Fibroblast of mammary gland (primary cell): ENCODE data around the gene RFT1.

Source experiments
- DNase-seq: peaks from one replicate; pipeline ENCODE4 v3.0.0-alpha.2; 2010; ENCODE audit warnings: low read depth
- H3K4me3 ChIP-seq: 2 replicates; pipeline ENCODE4 v1.5.1; 2011; ENCODE audit warnings: low read depth, mild to moderate bottlenecking, low read length, moderate library complexity; ENCODE audit not compliant: control insufficient read depth
- TF ChIP-seq, protein P1 (sequence below): conservative IDR thresholded peaks from 2 replicates; pipeline ENCODE4 v1.5.1; 2011; ENCODE audit warnings: low read depth, low read length, inconsistent platforms; ENCODE audit not compliant: control insufficient read depth, insufficient read depth

The RFT1 gene

DNA sequence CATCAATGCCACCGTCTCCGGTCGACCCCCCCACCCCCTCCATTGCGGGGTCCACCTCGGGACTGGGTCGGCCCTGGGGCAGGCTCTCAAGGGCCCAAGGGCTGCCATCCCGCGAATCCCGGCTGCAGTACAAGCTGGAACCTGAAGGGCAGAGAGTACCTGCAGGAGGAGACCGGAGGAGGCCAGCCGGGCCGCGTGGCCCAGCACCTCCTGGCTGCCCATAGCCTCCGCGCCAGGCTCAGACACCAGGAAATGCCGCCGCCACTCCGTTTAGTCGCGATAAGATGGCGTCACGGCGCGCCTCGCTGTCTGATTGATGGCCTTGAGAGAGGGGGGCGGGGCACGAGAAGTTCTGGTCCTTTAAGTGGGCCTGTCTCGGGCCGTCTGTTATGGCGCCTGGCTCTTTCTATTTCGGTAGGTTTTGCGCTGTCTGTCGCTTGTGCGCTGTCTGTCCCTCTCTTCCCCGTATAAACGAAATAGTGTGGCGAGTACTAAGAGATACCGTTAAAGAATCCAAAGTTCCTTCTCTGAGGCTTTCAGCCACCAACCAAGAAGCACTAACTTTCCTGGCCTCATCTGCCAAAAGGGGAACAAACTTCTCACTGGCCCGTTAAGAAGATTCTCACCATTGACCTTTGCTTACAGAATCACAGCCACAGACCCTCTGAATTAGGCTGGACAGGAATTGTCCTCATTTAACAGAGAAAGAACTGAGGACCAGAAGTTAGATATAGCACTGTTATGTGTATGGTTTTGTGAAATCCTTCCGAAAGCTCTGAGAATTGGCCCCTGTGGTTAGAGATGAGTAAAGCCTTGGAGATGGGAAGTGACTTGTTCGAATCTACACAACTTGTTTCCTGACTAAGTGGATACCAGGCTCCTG lies at the start of gene RFT1:
RFT1 (minus strand) TSS at position 257 of the 883 bp plus-strand sequence; CDS start at position 222, 35 bp downstream.
- DNase-seq: peak; percentile 93
- TF ChIP-seq, protein P1, sequence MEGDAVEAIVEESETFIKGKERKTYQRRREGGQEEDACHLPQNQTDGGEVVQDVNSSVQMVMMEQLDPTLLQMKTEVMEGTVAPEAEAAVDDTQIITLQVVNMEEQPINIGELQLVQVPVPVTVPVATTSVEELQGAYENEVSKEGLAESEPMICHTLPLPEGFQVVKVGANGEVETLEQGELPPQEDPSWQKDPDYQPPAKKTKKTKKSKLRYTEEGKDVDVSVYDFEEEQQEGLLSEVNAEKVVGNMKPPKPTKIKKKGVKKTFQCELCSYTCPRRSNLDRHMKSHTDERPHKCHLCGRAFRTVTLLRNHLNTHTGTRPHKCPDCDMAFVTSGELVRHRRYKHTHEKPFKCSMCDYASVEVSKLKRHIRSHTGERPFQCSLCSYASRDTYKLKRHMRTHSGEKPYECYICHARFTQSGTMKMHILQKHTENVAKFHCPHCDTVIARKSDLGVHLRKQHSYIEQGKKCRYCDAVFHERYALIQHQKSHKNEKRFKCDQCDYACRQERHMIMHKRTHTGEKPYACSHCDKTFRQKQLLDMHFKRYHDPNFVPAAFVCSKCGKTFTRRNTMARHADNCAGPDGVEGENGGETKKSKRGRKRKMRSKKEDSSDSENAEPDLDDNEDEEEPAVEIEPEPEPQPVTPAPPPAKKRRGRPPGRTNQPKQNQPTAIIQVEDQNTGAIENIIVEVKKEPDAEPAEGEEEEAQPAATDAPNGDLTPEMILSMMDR: no peak
- H3K4me3 ChIP-seq: peak within 1 kb of the TSS; percentile 95

DNA sequence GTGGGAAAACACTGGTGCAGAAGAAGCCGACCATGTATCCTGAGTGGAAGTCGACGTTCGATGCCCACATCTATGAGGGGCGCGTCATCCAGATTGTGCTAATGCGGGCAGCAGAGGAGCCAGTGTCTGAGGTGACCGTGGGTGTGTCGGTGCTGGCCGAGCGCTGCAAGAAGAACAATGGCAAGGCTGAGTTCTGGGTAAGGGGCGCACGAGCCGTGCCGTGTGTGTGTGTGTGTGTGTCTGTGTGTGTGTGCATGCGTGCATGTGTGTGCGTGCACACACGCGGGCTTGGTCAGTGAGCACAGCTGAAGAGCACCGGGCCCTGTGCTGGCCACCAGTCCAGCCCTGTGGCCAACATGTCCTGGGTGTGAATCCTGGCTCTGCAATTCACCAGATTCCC lies 49.3 kb upstream of the RFT1 start:
- no peak overlapping the region for H3K4me3 ChIP-seq
- TF ChIP-seq, protein P1: no peak
- DNase-seq: no peak

DNA sequence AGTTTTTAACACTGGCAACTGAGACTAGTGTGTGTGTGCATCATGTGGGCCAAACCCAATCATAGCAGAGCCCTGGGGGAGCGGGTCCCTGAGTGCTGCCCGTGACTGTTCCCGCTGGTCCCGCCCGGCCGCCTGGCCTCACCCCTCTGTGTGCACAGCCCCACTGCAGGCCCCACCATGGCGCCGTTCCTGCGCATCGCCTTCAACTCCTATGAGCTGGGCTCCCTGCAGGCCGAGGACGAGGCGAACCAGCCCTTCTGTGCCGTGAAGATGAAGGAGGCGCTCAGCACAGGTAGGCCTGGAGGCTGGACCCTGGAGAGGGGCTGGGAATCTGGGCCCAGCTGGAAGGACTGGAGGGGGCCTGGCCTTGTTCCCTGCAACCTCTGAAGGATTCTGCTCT lies 48.0 kb upstream of the RFT1 start:
- TF ChIP-seq, protein P1: no peak
- no peak for DNase-seq
- H3K4me3 ChIP-seq: no peak overlapping the region

- TF ChIP-seq, protein P1: no peak
- DNase-seq: peak; percentile 18
- no peak overlapping the region for H3K4me3 ChIP-seq
Observed at GRCh38 chr3:53175613-53176540, 45.6 kb upstream of the RFT1 start.

GRCh38 chr3:53174346-53175250 lies 44.4 kb upstream of the RFT1 start:
- no peak for DNase-seq
- TF ChIP-seq, protein P1: no peak
- H3K4me3 ChIP-seq: no peak overlapping the region

DNA sequence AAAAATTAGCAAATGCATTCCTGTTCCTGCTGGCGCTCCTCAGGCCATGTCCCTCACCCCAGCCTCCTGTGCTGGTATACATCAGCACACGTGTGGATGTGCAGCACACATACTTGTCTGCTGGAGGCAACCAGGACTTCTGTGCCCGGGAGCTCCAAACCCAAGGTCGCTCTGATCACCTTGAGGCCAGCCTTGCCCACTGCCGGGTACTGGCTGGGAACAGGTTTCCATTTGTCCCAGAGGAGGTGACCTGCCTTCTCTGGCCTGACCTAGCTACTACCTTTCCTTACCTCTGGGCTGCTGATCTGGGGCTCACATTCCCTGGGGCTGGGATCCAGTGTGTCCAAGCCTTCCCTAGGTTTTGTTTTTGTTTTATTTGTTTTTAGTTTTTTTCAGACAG lies 42.9 kb upstream of the RFT1 start:
- no peak overlapping the region for H3K4me3 ChIP-seq
- DNase-seq: no peak
- TF ChIP-seq, protein P1: no peak
